Left lobe of liver (tissue), 2 donors: Measurements from ENCODE around the gene ASPDH. TPM values are rescaled to one million over a fixed set of nuclear protein-coding genes. Genes with fewer than 3 reads are reported as not detected.
A peak's percentile ranks its signal among the peaks of the same experiment; 100 is the strongest.

Experiments
- ATAC-seq: fragments of 200-7000 bp; cut with Tn5 transposase; one replicate; pipeline ENCODE4 v1.9.1; 2020; ENCODE audit warnings: mild to moderate bottlenecking, moderate library complexity
- DNase-seq: peaks from one replicate; pipeline ENCODE4 v3.0.0-alpha.2; 2020; ENCODE audit warnings: low spot score
- total RNA-seq: library from RNA; stranded (reverse); gene quantifications from one replicate; pipeline ENCODE4 v1.2.1, GENCODE V29; 2021
- donor health status: DM: no; HTN: no; CAD: no; lungs with moderate emphysema.
- donor health status: DM: no; HTN: yes; CAD: no.

ASPDH gene
- total RNA-seq = 61.1 TPM

- ATAC-seq (peak; percentile 74), DNase-seq (peak; percentile 77)
These were observed at the start of gene ASPDH for GRCh38 chr19:50513746-50514345. TSS of gene ASPDH (minus strand) at chr19:50513913. CDS start at chr19:50513823, 90 bp downstream.

DNA sequence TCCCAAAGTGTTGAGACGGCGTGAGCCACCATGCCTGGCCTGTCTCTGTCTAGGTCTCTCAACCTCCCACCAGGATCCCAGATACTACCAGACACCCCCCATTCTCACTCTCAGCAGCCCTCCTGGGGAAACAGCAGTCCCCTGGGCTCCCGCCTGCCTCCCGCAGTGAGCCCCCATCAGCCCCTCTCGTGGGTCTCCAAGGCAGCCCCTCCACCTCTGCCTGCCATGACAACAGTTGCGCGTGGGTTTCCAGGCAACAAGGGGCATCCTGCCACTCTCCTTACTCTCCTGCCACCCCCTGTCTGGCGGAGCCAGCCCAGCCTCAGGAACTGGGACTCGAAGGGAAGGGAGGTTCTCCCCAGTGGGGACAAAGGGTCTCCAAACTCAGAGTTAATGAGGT is 49.3 kb upstream of the ASPDH start:
- ATAC-seq = no peak
- no peak for DNase-seq

GRCh38 chr19:50562329-50562728 is 48.6 kb upstream of the ASPDH start:
- no peak for ATAC-seq
- no peak for DNase-seq

GRCh38 chr19:50559636-50560035 is 45.9 kb upstream of the ASPDH start:
- DNase-seq = no peak
- ATAC-seq = no peak

GRCh38 chr19:50558449-50558848 is 44.7 kb upstream of the ASPDH start:
- no peak for ATAC-seq
- no peak for DNase-seq

DNA sequence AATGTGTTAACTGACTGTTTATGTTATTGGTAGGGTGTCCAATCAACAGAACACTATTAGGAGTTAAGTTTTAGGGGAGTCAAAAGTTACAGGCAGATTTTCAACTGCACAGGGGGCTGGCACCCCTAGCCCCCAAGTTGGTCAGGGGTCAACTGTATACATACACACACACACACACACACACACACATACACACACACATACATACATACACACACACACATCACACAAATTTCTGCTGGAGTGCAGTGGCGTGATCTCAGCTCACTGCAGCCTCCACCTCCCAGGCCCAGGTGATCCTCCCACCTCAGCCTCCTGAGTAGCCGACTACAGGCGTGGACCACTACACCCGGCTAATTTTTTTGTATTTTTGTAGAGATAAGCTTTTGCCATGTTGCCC is 44.3 kb upstream of the ASPDH start:
- ATAC-seq = no peak
- DNase-seq = no peak

DNA sequence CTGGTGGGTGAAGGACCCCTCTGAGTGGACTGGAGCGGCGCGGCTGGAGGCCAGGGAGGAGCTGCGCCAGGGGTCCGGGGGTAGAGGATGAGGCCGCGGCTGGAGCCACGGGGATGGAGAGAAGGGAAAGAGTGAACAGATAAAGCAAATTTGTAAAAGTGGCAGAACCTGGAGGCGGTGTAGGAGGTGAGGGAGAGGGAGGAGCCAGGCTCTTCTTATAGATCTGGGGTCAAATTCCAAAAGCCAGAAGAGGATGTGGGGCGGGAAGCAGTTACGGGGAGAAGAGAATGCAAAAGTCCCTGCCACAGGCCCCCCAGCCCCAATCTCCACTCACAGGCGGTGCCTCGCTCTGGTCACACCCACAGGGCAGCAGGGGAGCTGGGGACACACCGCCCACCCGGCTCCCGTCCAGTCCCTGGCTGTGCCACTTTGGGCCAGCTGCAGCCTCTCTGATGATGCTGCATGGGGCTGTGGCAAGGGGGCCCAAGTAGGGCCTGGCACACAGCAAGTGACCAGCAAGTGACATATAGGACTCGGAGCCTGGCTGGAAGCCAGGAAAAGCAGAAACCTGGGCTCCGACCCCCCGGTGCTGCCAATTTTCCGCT is 43.4 kb upstream of the ASPDH start:
- ATAC-seq = no peak
- DNase-seq = no peak

- DNase-seq (peak; percentile 58), ATAC-seq (peak; percentile 75)
These were observed 42.7 kb upstream of the ASPDH start for GRCh38 chr19:50556282-50557008.

- ATAC-seq (no peak), DNase-seq (no peak)
These were observed 42.0 kb upstream of the ASPDH start for GRCh38 chr19:50555450-50556281.

DNA sequence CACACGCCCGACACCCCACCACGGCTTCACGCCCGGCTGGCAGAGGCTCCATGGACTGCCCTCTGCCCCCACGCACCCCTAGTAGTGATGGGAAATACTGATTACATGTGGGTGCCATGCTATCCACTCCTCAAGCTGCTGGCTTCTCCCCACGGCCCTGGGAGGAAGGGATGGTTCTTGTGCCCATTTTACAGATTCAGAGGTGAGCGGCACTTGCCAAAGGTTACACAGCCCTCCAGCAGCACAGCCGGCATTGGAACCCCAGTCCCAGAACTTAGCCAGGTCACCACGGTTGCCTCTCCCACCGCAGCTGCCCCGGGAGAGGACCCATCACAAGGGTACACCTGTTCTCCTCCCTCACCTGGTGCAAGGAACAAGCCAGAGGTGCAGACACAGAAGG is 41.3 kb upstream of the ASPDH start:
- DNase-seq = no peak
- ATAC-seq = no peak

DNA sequence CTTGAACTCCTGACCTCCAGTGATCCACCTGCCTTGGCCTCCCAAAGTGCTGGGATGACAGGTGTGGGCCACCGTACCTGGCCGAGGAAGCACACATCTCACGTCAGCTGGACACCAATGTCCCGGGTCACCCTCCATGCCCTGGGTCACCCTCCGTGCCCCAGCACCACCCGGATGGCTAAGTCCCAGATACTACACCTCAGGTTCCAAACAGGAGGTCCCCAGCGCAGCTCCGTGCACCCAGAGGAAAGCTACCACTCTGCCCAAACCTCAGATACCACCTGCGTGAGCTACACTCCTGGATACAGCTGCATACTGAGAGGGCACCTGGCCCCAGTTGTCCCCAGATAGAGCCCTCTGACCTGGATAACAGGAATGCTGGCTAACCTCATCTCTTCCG is 40.5 kb upstream of the ASPDH start:
- DNase-seq = no peak
- ATAC-seq = no peak

- DNase-seq (no peak), ATAC-seq (no peak)
These were observed 39.5 kb upstream of the ASPDH start for GRCh38 chr19:50553134-50553703.

GRCh38 chr19:50552540-50552939 is 38.8 kb upstream of the ASPDH start:
- DNase-seq (no peak), ATAC-seq (no peak)

DNA sequence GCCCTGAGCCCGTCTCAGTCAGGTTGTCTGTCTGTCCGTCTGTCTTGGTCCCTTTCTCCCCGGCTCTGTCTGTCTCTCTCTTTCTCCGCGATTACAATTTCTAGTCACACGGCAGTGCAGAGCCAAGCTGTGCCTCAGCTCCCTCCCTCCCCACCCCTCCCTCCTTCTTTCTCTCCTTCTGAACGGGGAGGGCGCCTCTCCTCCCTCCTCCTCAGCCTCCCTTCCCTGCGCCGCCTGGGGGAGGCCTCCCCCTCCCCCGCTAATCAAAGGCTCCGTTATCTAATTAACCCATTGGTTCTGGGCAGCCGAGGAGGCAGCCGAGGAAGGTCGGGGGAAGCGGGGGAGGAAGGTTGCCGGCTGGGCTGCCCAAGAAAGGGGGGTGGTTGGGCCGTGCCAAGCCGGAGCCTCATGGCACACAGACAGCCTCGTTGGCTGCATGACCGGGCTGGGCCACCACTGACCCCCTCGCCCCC is 38.0 kb upstream of the ASPDH start:
- DNase-seq (no peak), ATAC-seq (no peak)

DNA sequence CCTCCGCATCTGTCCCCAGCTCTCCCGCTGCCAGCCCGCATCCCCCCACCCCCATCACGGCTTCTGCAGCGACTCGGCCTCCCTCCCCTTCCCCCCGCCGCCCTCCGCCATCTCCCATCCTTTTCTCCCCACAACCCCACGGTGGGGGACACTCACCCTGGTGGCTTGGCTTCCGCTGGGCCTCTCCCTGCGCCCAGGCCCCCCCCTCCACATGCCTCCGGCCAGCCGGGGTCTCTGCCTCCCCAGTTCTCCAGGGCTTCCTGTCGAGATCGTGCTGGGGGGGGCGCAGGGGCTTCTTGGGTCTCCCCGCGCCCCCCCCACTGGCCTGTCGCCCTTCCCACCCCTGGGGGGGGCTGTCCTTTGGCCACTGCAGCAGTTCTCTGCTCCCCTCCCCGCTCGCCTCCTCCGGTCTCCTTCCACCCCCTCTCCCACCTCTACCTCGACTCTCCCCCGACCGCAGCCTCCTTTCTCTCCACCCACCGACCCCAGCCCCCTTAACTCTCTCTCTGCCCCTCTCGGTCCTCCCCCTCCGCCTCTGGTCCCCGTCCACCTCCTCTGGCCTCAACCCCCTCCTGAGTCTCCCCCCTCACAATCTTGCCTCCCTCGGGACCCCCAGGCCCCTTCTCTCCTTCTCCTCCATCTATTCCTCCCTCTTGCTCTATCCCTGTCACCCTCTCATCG is 37.5 kb upstream of the ASPDH start:
- DNase-seq (no peak), ATAC-seq (no peak)

DNA sequence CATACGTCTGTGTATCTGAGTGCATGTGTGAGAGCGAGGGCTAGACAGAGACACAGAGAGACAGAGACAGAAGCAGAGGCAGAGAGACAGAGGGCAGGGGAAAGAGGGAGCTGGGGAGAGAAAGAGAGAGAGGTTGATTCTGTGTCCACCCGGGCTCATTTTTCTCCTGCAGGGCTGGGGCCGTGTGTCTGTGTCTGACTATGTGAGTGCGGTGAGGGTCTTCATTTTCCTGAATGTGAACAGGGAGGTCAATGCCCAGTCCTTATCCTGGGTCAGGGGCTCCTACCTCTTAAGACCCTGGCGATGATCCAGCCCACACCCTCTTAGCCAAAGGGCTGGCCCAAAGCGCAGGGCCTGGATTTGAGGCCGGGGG is 36.9 kb upstream of the ASPDH start:
- DNase-seq = no peak
- no peak for ATAC-seq

GRCh38 chr19:50549927-50550593 is 36.3 kb upstream of the ASPDH start:
- no peak for DNase-seq
- no peak for ATAC-seq

DNA sequence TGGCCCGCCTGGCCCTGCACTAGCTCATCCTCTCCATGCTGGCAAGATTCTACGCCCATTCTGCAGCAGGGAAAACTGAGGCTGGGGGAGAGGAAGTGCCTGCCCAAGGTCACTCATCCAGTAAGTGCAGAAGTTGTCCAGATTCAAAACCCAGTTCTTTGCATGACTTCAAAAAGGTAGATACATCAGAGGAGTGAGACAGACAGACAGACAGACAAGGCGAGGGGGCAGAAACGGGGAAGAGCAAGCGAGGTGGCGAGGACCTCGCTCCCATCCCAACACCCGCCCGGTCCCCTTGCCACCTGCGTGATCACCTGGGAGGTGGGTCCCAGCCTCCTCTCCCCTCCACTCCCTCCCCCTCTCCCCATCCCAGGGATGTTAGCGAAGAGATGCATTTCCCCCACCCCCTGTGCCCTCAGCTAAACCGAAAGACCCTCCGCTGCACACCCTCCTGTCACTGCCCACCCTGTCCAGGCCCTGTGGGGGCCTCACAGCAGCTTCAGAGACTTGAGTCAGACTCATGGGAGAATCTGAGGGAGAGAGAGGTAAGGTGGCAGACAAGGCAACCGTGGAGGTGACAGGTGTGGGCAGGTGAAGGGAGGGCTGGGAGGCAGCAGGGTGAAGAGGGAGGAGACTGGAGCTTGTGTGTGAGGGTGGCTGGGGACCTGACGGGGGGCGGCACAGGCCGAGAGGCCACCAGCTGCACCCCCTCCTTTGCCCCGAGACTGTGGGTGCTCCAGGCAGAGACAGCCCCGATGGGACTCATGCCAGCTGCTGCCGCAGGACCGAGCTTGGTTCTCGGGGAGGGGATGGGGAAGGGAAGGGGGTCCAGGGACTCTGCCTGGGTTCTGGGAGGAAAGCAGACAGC is 35.6 kb upstream of the ASPDH start:
- ATAC-seq (no peak), DNase-seq (no peak)
